ENCODE data around the gene SLC25A26.
A peak's percentile ranks its signal among the peaks of the same experiment; 100 is the strongest.
"Not testable (repeated sequence)": the region's sequence is repeated elsewhere in the genome, so short reads cannot be mapped to it uniquely, and the experiment has no call there.

The SLC25A26 gene

DNA sequence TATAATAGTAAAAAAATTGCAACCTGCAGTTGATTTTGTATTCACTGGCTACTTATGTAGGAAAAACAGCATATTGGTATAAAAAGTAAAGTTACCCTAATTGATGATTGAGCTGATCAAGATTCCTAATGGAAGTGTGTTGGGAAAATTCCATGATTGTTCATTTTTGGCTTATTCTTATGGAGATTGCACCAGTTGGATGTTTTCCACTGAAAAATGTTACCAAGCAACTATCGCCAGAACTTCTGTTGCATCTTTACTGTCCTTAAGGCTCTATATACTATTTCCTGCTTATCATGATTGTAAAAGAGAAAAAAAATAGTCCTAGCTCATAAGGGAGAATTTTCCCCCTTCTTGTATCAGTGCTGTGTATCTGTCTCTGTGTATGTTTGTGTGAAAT is 48.6 kb downstream of the SLC25A26 start:
- DNase-seq (ENCODE audit: low read depth, low spot score): no peak

DNA sequence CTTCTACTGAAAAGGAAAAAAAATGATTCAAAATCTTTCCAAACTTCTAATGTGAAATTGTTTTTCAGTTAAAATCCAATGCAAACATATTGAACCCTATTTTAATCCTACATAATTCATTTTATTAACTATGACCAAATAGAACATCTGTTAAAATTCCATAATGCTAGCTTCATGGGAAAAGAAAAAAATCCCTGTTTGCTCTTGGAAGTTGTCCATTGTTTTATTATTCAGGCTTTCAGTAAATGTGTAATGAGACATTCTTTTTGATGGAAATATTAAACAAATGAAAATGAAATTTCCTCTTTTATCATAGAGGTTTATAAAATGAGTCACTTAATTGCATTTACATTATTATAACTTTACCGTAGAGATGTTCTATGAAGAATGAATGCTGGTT is 49.5 kb downstream of the SLC25A26 start:
- no peak for DNase-seq (ENCODE audit: low read depth, low spot score)

DNA sequence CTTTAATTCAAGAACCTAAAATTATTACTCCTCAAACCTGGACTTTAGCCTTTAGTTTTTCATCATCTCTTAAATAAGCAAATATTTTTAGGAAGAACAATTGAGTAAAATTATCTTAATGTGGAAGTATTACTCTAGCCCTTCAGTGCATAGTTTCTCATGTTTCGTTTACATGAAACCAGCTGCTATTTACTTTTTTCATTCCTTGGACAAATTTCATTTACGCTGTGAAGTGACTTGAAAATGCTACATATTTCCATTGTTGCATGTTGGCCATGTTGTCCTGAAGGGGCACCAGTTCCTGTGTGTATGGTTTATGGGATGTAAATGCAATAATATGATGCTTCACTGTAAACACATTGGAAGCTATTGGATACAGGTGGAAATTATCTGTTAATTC is 49.9 kb downstream of the SLC25A26 start:
- DNase-seq (ENCODE audit: low read depth, low spot score): no peak

DNA sequence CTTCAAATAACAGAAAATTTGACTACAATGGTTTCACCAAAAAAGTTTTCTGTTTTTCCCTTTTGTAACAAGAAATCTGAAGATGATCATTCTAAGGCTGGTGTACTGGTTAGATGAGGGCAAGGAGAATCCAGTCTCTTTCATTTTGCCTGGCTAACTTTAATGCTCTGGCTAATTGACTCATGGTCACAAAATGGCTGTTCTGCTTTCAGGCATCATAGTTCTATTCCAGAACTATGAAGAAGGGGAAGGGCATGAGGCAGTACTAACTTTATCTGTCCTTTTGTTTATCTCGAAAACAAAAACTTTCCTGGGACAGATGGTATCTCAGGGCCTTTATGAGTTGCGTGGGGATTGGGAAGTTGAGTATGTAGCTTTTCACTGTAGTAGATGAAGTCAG is 50.4 kb downstream of the SLC25A26 start:
- no peak for DNase-seq (ENCODE audit: low read depth, low spot score)

DNA sequence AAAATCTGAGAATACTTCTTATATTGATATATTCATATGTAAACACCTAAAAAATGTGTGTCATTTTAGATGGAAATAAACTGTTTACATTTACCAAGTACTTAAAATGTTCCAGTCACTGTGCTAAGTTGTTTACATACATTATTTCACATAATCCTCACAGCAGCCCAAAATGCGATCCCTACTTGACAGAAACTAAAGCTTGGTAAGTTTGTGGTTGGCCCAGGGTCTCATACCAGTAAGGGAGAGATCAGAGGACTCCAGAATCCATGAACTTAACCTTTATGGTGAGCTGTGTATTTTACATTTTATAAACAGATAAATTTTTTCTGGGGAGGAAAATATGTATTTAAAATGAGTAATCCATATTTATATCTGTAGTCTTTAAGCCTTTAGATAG is 51.2 kb downstream of the SLC25A26 start:
- no peak for DNase-seq (ENCODE audit: low read depth, low spot score)

DNA sequence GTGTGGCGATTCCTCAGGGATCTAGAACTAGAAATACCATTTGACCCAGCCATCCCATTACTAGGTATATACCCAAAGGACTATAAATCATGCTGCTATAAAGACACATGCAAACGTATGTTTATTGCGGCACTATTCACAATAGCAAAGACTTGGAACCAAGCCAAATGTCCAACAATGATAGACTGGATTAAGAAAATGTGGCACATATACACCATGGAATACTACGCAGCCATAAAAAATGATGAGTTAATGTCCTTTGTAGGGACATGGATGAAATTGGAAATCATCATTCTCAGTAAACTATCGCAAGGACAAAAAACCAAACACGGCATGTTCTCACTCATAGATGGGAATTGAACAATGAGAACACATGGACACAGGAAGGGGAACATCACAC is 54.0 kb downstream of the SLC25A26 start:
- not testable (repeated sequence) for DNase-seq (ENCODE audit: low read depth, low spot score)

DNA sequence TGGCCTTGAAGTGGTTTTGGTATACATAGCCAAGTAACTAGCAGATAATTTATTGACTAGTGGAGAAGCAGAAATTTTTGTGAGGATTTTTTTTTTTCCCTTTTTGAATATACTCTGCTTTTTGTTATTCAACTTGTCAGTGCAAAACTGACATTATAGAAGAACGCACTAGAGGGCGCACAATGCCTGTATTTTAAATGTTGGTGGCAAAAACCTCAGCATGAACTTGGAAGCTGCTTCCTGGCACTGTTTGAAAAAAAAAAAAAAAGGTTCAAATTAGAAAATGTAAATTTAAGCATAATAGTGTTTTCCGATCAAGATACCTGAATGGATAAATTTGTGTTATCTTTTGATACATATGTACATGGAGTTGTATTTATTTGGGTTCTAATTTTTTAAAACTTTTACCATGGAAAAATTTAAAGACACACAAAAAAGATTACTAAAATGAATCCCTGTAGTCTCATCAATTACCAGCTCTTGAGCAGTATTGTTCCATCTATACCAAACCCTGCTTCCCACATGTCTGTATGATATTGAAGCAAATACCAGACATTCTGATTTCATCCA is 56.0 kb downstream of the SLC25A26 start:
- peak; percentile 74 for DNase-seq (ENCODE audit: low read depth, low spot score)

DNA sequence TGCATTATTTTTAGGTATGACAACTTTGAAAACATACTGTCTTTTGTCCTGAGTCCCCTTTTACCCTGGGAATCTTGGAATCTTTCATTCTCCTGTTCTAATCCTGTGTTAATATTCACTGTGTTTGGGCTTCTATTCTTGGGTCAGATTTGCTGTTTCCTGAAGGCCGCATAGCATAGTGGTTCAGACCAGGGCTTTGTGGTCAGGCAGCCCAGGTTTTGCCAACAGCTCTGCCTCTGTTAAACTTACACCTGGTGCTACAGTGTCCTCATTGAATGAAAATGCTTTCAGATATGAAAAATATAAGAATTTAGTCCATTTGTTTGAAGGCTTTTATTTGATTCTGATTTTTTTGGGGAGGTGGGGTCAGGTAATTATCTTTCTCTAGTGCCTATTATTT is 58.4 kb downstream of the SLC25A26 start:
- no peak for DNase-seq (ENCODE audit: low read depth, low spot score)

DNA sequence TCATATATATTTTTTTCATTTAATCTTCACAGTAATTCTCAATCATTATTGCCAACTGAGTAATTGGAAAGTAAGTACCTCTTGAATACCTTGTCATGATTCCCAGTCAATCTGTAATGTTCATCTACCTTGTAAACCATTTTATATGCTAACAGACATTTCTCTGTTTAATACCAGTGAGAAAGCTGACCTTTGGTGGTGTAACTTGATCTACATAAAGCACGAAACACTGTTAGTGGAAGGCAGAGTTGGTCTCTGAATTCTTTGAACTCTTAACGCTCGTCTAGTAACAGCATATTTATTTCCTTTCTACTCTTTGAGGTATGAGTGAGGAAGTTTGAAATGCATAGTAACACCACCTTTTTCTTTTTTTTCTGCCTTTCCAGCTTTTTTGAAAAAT is 59.5 kb downstream of the SLC25A26 start:
- DNase-seq (ENCODE audit: low read depth, low spot score): no peak

DNA sequence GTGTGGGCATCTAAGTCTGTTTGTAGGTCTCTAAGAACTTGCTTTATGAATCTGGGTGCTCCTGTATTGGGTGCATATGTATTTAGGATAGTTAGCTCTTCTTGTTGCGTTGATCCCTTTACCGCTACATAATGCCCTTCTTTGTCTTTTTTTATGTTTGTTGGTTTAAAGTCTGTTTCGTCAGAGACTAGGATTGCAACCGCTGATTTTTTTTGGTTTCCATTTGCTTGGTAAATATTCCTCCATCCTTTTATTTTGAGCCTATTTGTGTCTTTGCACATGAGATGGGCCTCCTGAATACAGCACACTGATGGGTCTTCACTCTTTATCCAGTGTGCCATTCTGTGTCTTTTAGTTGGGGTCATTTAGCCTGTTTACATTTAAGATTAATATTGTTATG is 71.1 kb downstream of the SLC25A26 start:
- DNase-seq (ENCODE audit: low read depth, low spot score): not testable (repeated sequence)

DNA sequence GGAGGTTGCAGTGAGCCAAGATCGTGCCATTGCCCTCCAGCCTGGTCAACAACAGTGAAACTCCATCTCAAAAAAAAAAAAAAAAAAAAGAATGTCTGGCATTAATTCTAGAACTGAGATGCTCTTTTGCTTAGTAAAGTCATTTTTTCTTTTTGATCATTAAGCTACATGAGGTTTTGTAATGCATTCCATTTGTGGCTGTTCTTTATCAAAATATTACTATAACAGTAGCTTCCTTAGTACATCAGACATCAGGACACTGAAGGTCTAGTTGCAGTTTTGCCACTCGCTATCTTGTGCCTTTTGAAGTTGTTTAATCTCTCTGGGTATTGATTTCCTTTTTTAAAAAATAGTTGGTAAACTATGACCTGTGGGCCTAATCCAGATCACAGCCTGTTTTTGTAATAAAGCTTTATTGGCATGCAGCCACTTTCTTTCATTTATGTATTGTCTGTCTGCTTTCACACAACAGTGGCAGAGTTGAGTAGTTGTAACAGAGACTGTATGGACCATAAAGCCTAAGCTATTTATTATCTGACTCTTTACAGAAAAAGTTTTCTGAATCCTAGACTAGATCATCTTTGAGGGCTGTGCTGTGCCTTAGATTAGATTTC is 76.6 kb downstream of the SLC25A26 start:
- no peak for DNase-seq (ENCODE audit: low read depth, low spot score)

DNA sequence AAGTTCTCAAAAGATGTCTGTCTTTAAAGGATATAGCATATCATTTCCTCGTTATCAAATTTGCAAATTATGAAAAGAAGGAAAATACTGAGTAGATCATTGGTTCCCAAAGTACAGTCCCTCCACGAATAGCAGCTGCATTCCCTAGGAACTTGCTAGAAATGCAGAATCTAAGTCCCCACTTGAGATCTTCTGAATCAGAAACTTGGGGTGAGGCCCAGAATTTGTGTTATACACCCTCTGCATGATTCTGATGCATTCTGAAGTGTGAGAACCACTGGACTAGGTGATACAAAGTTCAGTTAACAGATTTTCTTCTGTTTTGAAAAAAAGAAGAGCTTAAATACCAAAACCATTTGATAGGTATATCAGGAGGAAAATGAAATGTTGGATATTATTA is 77.1 kb downstream of the SLC25A26 start:
- no peak for DNase-seq (ENCODE audit: low read depth, low spot score)

DNA sequence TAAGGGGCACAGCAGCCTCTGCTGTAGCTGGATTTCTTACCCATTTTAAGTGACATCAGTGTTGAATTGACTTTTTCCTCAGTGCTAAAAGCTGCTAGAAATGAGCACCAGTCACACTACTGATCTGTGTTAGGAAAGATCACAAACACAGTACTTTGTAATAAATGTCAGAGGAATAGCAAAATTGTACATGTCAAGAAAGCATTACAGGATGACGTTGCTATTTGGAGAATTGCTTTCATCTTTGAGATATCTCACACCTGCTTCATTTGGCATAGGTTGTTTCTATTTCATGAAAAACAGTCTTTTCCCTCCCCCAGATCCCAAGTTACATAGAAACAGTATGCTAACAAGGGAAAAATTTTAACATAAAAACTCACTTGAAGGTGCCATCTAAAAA is 77.8 kb downstream of the SLC25A26 start:
- DNase-seq (ENCODE audit: low read depth, low spot score): no peak

DNA sequence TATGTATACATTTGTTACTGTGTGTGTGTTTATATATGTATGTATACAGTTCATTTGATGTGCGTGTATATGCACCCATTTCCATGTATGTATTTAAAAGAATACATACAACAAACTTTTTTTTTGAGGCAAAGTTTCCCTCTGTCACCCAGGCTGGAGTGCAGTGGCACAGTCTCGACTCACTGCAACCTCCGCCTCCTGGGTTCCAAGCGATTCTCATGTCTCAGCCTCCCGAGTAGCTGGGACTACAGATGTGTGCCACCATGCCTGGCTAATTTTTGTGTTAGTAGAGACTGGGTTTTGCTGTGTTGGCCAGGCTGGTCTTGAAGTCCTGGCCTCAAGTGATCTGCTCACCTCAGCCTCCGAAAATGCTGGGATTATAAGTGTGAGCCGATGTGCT is 78.3 kb downstream of the SLC25A26 start:
- DNase-seq (ENCODE audit: low read depth, low spot score): not testable (repeated sequence)

DNA sequence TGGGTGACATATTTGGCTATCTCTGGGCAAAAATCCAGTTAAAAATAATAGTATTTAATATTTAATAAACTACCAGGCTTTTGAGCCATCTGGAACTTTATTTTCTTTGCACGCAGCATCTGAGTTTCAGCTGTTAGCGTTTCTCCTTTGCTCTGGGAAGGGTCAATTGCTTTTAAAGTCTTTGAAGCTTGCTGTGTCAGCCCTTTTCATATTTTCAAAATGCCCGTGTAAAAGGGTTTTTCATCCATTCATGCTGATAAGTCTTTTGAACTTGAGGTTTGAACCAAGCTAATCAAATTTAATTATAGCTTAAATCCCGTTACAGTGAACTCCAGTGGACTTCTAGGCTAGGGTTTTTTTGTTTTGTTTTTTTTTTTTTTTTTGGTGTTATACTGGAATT is 79.1 kb downstream of the SLC25A26 start:
- no peak for DNase-seq (ENCODE audit: low read depth, low spot score)

DNA sequence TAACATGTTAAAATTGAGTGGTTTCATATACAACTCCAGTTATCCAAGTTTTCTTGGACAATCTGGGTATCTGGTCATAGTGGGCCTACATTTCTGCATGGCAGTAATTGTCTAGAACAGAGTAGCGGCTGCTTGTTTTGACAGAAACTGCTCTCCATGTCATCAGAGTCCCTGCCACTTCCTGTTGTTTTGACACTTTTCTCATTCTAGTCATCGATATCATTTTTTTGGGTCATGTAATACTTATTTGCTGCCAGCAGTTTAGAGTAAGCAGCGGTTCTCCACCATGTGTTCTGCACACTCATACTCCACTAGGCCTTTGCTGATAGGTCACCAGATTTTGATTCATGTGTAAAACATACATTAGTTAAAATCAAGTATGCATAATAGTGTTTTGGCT is 81.5 kb downstream of the SLC25A26 start:
- no peak for DNase-seq (ENCODE audit: low read depth, low spot score)

DNA sequence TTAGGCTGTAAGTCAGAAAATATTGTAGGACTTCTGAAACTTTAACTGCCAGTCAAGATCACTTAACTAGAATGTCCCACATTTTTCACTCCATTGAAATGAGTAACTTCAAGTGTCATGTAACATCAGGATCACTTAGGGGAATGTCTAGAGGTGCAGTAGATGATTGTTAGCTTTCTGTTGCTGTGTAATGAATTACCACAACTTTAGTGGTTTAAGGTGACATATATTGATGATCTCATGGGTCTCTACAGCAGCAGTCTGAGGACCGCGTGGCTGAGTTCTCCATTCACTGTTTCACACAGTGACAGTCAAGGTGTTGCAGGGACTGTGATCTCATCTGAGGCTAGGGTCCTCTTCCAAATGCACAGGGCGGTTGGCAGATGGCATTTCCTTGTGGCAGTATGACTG is 82.7 kb downstream of the SLC25A26 start:
- DNase-seq (ENCODE audit: low read depth, low spot score): no peak

DNA sequence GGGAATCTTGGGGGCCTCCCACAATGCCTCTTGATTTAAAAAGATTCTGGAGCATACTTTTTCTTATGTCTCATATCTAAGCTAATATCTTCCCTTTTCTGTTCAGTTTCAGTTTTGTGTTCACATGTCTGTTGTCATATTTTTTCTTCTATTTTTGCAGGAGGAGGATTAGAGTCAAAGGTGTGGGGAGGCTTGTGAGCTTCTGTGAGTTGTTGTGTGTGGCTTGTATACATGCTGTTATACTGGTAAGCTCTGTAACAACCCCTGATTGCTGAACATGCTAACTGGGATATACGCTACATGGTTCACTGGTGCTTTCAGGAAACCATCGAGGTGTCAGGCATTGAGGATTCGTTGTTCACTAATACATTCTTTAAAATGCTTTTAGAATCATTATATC is 83.5 kb downstream of the SLC25A26 start:
- no peak for DNase-seq (ENCODE audit: low read depth, low spot score)

DNA sequence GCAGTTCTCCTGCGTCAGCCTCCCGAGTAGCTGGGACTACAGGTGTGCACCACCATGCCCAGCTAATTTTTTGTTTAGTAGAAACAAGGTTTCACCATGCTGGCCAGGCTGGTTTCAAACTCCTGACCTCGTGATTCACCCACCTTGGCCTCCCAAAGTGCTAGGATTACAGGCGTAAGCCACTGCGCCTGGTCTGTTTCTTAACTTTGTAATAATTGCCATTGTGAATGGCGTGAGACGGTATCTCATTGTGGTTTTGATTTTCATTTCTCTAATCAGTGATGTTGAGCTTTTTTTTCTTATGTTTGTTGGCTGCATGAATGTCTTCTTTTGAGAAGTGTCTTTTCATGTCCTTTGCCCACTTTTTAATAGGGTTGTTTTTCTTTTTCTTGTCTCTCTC is 85.3 kb downstream of the SLC25A26 start:
- not testable (repeated sequence) for DNase-seq (ENCODE audit: low read depth, low spot score)

DNA sequence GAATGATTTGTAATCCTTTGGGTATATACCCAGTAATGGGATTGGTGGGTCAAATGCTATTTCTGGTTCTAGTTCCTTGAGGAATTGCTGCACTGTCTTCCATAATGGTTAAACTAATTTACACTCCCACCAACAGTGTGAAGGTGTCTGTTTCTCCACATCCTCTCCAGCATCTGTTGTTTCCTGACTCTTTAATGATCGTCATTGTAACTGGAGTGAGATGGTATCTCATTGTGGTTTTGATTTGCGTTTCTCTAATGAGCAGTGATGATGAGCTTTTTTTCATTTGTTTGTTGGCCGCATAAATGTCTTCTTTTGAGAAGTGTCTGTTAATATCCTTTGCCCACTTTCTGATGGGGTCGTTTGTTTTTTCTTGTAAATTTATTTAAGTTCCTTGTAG is 86.2 kb downstream of the SLC25A26 start:
- DNase-seq (ENCODE audit: low read depth, low spot score): not testable (repeated sequence)

DNA sequence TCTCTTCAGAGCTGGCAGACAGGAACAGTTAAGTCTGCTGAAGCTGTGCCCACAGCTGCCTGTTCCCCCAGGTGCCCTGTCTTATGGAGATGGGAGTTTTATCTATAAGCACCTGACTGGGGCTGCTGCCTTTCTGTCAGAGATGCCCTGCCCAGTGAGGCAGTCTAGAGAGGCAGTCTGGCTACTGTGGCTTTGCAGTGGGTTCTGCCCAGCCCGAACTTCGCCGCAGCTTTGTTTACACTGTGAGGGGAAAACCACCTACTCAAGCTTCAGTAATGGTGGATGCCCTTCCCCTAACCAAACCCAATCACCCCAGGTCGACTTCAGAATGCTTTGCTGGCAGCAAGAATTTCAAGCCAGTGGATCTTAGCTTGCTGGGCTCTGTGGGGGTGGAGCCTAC is 91.2 kb downstream of the SLC25A26 start:
- DNase-seq (ENCODE audit: low read depth, low spot score): no peak

DNA sequence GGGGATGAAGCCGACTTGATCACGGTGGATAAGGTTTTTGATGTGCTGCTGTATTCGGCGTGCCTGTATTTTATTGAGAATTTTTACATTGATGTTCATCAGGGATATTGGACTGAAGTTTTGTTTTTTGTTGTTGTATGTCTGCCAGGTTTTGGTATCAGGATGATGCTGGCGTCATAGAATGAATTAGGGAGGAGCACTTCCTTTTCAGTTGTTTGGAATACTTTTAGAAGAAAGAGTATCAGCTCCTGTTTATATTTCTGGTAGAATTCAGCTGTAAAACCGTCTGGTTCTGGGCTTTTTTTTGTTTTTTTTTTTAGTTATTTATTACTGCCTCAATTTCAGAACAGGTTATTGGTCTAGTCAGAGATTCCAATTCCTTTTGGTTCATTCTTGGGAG is 93.7 kb downstream of the SLC25A26 start:
- DNase-seq (ENCODE audit: low read depth, low spot score): no peak

DNA sequence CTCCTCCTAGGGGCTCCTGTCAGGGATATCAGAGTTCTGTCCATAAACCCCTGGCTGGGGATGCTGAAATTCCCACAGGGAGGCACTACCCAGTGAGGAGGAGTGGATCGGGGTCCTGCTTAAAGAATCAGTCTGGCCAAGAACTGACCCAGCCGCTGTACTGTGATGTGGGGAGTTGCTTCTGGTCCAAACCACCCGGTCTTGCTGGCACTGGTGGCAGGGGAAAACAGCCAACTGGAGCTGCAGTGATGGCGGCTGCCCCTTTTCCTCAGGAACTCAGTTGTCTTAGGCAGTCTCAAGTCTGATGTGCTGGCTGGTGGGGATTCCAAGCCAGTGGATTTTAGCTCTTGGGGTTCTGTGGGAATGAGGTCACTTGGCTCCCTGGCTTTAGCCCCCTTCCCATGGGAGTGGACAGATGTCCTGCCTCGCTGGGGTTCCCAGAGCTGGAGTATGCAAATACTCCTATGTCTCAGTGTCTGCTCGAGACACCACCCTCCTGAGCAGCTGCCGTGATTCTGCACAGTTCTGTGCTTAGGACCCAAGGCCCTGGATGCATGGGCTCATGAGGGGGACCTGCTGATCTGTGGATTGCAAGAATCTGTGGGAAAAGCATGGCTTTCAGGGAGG is 97.1 kb downstream of the SLC25A26 start:
- DNase-seq (ENCODE audit: low read depth, low spot score): no peak

DNA sequence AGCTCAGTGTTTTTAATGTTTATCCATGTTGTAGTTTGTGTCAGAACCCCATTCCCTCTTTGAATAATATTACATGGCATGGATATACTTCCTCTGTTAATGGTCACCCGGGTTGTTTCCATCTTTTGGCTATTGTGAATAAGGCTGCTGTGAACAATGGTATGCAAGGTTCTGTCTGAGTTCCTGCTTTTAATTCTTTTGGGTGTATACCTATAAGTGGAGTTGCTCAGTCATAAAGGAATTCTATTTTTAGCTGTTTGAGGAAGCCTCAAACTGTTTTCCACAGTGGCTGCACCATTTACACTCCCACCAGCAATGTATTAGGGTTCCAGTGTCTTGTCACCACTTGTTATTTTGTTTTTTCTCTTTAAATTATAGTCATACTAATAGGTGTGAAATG is 99.6 kb downstream of the SLC25A26 start:
- no peak for DNase-seq (ENCODE audit: low read depth, low spot score)

Measured in smooth muscle cell of the brain vasculature (primary cell).